Measurements from ENCODE around the gene EIF4G3.
"Not testable (repeated sequence)": the region's sequence is repeated elsewhere in the genome, so short reads cannot be mapped to it uniquely, and the experiment has no call there.

The EIF4G3 gene

GRCh38 chr1:21176586-21177555, at the start of gene EIF4G3:
Gene EIF4G3, minus strand, starts transcription at chr1:21176897. Its CDS starts 174,155 bp downstream, at chr1:21002742.
- peak; percentile 82 for DNase-seq (ENCODE audit: low spot score)

- DNase-seq (ENCODE audit: low spot score) = no peak
Observed at GRCh38 chr1:21225065-21225464, 48.4 kb upstream of the EIF4G3 start.

GRCh38 chr1:21220815-21221214, 44.1 kb upstream of the EIF4G3 start:
- no peak for DNase-seq (ENCODE audit: low spot score)

GRCh38 chr1:21219674-21220073, 43.0 kb upstream of the EIF4G3 start:
- DNase-seq (ENCODE audit: low spot score) = no peak

GRCh38 chr1:21217812-21218596, 41.3 kb upstream of the EIF4G3 start:
- peak; percentile 77 for DNase-seq (ENCODE audit: low spot score)

GRCh38 chr1:21216835-21217811, 40.4 kb upstream of the EIF4G3 start:
- DNase-seq (ENCODE audit: low spot score) = peak; percentile 53

GRCh38 chr1:21212126-21212525, 35.4 kb upstream of the EIF4G3 start:
- no peak for DNase-seq (ENCODE audit: low spot score)

- not testable (repeated sequence) for DNase-seq (ENCODE audit: low spot score)
Observed at GRCh38 chr1:21208137-21208700, 31.5 kb upstream of the EIF4G3 start.

GRCh38 chr1:21206117-21206516, 29.4 kb upstream of the EIF4G3 start:
- no peak for DNase-seq (ENCODE audit: low spot score)

GRCh38 chr1:21205416-21205815, 28.7 kb upstream of the EIF4G3 start:
- no peak for DNase-seq (ENCODE audit: low spot score)

GRCh38 chr1:21201650-21202049, 25.0 kb upstream of the EIF4G3 start:
- no peak for DNase-seq (ENCODE audit: low spot score)

- DNase-seq (ENCODE audit: low spot score) = not testable (repeated sequence)
Observed at GRCh38 chr1:21201238-21201637, 24.5 kb upstream of the EIF4G3 start.

- DNase-seq (ENCODE audit: low spot score) = no peak
Observed at GRCh38 chr1:21200767-21201166, 24.1 kb upstream of the EIF4G3 start.

- DNase-seq (ENCODE audit: low spot score) = no peak
Observed at GRCh38 chr1:21198929-21199328, 22.2 kb upstream of the EIF4G3 start.

GRCh38 chr1:21192871-21193270, 16.2 kb upstream of the EIF4G3 start:
- no peak for DNase-seq (ENCODE audit: low spot score)

GRCh38 chr1:21192284-21192683, 15.6 kb upstream of the EIF4G3 start:
- DNase-seq (ENCODE audit: low spot score) = no peak

- DNase-seq (ENCODE audit: low spot score) = not testable (repeated sequence)
Observed at GRCh38 chr1:21190771-21191170, 14.1 kb upstream of the EIF4G3 start.

GRCh38 chr1:21189906-21190500, 13.3 kb upstream of the EIF4G3 start:
- DNase-seq (ENCODE audit: low spot score) = no peak

- no peak for DNase-seq (ENCODE audit: low spot score)
Observed at GRCh38 chr1:21189421-21189820, 12.7 kb upstream of the EIF4G3 start.

- DNase-seq (ENCODE audit: low spot score) = no peak
Observed at GRCh38 chr1:21188235-21188634, 11.5 kb upstream of the EIF4G3 start.

- no peak for DNase-seq (ENCODE audit: low spot score)
Observed at GRCh38 chr1:21185221-21185731, 8.6 kb upstream of the EIF4G3 start.

All from HuH-7 (cell line).